Esophagus squamous epithelium (tissue), 4 donors: ENCODE results near the gene SELENBP1.

ENCODE experiments used
- CTCF ChIP-seq, 6 experiments: fragments of 450-650 bp in 4 of 6; fragments of 200-600 bp in 2 of 6; sonication (generic) in 2 of 6; IDR thresholded peaks; one replicate each; pipeline ENCODE4 v1.5.1; 2016 to 2019; ENCODE audit warnings: antibody characterized with exemption in 6 of 6, mild to moderate bottlenecking in 4 of 6, moderate library complexity in 4 of 6
- POLR2A ChIP-seq, 4 donors: fragments of 450-650 bp; IDR thresholded peaks; one replicate each; pipeline ENCODE4 v1.6.1; 2017; ENCODE audit warnings: antibody characterized with exemption in 4 of 4, mild to moderate bottlenecking in 4 of 4, moderate library complexity in 3 of 4

GRCh38 chr1:151418081-151418480 lies 45.6 kb upstream of the SELENBP1 start:
- TF ChIP-seq CTCF (IDR thresholded peaks at IDR 0.05) (no peak), POLR2A (IDR thresholded peaks at IDR 0.05) (no peak)
